T follicular helper cell (primary cell): ENCODE results near the gene ATP9B.
A peak's percentile ranks its signal among the peaks of the same experiment; 100 is the strongest.
"Not testable (repeated sequence)": the region's sequence is repeated elsewhere in the genome, so short reads cannot be mapped to it uniquely, and the experiment has no call there.

Experiments used
- DNase-seq: peaks from one replicate; pipeline ENCODE4 v3.0.0-alpha.2; 2020; ENCODE audit warnings: low read depth

ATP9B gene

DNA sequence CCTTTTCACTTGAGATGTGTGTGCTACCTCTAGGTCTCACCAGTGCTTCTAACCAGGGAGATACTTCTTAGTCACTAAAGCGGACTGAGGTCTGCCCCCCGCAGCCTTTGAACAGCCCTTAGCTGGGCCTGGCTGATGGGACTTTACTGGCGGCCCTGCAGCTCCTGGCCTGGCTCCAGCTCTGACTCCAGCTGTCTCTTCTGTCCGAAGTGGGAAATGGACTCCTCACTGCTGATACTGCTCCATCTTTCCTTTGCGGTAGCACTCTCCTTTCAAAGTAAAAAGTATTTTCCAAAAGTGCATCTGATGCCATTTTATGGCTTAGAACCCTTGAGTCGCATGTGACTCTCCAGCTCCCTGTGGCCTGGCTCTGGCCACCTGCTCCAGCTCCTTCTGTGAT, 64.5 kb downstream of the ATP9B start:
- DNase-seq = no peak

DNA sequence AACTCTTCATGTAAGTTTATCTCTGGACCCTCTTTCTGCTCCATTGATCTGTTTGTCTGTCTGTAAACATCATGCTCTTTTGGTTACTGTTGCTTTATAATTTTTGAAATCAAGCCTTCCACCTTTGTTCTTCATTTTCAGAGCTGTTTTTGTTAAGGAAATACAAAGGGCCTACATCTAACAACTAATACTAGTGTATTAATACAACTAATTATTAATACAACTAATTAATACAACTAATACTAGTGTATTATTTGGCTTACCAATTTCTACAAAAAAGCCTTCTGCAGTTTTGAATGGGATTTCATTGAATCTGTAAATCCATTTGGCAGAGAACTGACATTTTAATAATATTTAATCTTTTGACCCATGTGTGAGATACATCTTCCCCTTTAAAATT, 66.7 kb downstream of the ATP9B start:
- no peak for DNase-seq

DNA sequence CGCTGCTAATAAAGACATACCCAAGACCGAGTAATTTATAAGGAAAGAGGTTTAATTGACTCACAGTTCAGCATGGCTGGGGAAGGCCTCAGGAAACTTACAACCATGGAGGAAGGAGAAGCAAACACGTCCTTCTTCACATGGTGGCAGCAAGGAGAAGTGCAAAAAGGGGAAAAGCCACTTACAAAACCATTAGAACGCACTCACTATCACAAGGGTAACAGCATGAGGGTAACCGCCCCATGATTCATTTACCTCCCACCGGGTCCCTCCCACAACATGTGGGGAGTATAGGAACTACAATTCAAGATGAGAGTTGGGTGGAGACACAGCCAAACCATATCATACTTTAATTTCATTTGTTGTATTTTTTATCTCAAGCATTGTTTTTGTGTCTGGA, 67.5 kb downstream of the ATP9B start:
- no peak for DNase-seq

DNA sequence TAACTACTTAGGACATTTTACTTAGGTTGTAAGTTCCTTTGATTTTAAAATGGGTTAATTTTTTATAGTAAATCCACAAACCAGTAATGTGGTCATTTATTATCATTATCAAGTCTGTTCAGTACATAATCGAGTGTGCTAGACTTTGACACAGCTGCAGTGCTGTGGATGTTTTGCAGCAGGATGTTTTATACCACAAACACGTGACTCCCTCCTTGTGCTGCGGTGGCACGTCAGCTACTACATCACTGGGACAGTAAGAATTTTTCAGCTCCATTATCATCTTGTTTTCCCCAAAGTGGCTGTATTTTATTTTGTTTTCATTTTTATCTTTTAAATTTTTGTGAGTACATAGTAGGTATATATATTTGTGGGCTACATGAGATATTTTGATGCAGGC, 70.0 kb downstream of the ATP9B start:
- peak; percentile 19 for DNase-seq

DNA sequence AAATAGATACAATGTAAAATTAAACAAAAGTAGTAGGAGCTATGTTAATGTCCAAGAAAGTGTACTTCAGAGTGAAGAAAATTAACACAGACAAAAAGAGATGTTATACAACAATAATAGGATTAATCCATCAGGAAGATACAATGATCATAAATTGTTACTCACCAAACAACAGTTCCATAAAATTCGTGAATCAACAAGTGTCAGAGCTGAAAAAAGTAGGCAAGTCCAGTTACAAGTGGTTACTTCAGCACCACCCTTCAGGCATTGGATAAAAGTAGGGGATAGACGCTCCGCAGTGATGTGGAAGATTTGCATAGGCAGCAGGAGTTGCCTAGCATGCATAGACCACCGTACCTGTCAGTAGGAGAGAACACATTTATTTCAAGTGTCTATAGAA, 77.8 kb downstream of the ATP9B start:
- no peak for DNase-seq

DNA sequence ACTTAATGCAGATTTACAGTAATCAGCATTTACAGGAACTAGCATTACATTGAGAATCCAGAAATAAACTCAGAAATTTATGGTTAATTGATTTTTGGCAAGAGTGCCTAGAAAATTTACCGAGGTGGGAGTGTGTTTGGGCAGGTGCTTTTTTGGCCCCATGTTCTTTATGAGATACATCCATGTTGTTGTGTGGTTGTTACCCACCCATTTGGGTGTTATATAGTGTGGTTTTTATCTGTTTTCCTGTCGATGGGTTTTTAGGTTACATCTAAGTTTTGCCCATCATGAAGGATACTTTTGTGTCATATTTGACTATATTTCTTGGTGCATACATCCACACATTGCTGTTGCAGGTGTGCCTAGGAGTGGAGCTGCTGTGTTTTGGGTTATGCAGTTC, 82.0 kb downstream of the ATP9B start:
- DNase-seq = no peak

DNA sequence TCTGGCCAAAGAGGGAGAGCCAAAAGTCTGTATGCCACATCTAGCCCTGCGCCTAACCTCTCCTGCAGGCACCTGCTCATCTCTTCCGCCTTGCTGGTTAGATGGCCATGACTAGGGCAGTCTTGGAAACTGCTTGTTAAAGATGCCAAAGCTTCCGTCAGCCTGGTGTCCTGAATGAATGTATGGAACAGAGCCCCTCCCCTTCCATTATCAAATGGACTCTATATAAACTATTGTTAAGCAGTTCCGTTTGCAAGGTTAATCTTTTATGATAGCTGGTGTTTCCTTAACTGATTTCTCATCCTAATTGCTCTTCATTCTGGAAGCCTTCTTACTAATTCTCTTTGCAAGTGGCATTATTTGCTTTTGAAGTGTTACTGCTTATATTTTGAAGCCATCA, 87.1 kb downstream of the ATP9B start:
- no peak for DNase-seq

DNA sequence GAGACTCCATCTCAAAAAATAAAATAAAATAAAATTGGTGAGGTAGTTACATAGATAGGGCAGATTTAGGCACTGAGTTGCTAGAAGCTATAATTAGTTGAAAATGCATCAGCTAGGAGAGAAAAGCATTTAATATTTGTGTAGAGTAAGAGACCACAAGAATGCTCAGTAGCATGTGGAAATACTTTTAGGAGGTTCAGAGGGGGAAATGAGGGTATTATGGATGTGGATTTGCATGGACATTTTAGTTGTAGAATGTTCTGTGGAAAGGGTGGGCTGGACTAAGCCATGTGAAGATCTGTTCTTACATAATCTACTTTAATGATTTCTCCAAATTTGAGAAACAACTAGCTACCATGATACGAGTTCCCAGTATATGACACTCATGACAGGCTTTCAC, 95.5 kb downstream of the ATP9B start:
- no peak for DNase-seq

DNA sequence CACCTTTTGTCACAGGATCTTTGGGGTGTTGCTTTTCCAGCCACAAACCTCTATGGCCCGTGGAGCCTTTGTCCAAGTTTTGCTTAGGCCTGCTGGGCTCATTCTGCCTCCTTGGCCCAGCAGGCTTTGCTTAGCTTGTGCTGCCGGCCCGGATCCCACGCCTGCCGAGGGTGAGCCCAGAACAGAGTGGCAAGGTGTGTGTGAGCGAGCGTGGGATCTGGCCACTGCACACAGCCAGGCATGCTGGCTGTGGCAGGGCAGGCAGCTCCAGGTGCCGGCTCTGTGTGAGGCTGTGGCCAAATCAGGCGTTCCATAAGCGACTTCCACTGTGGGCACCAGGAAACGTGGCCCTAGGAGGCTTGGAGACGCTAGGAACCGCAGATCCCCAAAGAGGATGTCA, 97.5 kb downstream of the ATP9B start:
- no peak for DNase-seq

DNA sequence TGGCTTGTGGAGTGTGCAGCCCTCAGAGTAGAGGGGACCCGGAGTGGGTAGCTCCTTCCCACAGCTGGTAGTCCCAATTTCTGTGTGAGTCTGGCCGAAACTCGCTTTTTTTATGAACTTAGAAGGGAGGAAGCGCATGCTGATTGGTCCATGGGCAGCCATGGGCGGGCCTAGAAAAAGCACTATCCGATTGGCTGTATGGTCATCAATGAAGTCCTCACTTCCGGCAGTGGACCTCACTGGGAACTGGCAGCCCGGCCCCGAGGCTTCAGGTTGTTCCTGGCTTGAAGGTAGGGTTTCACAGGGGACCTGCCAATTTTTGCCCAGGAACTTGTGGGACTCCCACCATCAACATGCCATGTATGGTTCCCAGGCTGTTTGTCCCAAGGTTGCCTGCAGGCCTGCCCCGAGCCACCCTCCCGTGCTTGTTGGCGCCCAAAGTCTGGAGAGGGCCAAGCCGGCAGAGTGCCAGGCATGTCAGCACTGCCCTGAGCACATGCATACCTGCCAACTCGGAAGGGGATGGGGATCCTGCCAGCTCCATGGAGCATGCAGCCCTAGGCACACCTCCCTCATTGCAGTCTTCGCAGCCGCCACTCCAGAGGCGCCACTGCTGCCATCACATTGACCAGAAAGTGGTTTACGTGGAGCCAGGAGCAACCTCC, 98.5 kb downstream of the ATP9B start:
- DNase-seq = no peak

DNA sequence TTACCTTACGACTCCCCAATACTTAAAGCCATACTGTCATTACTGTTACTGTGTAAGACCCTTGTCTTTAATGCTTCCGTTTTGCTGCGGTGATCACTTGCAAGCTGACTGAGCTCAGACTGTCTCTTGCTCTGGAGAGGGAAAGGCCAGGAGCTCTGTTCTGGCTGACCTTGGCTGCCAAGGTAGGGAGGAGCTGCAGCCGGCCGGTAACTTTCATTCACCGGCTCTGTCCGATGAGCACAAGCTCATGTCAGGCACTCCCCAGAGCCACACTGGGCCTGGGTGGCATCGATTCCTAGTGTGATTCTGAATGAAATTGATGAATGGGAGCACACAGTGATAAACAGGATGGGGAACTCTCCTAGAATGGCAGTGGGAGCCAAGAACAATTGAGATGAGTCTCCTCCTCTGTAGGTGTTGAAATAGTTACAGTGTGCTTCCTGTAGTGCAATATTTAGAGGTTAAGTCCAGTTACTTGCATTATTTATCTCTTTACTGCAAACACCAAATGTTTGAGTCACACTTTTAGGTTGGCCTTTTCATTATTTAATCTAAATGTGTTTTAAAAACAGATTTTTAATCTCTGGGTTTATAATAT, 100.9 kb downstream of the ATP9B start:
- no peak for DNase-seq

DNA sequence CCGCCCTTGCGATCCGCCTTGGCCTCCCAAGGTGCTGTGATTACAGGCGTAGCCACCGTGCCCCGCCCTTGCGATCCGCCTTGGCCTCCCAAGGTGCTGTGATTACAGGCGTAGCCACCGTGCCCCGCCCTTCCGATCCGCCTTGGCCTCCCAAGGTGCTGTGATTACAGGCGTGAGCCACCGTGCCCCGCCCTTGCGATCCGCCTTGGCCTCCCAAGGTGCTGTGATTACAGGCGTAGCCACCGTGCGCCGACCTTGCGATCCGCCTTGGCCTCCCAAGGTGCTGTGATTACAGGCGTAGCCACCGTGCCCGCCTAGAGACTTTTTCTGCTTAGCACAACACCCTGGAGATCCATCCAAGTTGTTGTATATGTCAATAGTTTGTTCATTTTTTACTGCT, 103.1 kb downstream of the ATP9B start:
- DNase-seq = not testable (repeated sequence)

DNA sequence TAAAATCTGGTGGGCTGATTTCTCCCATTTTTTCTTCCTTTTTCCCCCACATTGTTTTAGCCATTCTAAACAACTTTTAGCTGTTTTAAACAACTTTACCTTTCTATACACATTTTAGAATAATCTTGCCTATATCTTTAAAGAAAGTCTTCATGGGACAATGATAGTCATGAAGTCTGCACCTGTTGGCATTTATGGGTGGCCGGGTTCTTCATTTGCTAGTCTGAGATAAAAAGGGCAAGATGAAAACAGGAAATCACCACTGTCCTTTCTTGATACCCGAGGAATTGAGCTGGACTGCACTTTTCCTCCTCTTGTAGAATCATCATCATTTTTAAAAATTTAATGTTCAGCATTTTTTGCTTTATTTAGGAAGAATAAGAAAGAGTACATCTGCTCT, 104.5 kb downstream of the ATP9B start:
- DNase-seq = no peak

DNA sequence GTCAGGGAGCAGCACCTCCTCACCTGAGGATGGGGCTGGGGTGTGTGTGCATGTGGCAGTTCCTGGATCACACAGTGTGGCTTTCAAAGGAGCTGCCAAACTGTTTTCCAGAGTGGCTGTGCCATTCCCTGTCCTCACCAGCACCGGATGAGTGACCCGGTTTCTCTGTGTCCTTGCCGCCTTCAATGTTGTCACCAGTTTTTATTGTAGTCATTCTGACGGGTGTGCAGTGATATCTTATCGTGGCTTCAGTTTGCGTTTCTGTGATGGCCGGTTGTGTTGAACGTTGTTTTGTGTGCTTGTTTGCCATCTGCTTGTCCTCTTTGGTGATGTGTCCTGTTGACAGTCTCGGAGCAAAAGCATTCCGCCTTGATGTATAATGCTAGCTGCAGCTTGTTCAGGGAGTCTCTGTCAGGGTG, 108.9 kb downstream of the ATP9B start:
- DNase-seq = no peak

DNA sequence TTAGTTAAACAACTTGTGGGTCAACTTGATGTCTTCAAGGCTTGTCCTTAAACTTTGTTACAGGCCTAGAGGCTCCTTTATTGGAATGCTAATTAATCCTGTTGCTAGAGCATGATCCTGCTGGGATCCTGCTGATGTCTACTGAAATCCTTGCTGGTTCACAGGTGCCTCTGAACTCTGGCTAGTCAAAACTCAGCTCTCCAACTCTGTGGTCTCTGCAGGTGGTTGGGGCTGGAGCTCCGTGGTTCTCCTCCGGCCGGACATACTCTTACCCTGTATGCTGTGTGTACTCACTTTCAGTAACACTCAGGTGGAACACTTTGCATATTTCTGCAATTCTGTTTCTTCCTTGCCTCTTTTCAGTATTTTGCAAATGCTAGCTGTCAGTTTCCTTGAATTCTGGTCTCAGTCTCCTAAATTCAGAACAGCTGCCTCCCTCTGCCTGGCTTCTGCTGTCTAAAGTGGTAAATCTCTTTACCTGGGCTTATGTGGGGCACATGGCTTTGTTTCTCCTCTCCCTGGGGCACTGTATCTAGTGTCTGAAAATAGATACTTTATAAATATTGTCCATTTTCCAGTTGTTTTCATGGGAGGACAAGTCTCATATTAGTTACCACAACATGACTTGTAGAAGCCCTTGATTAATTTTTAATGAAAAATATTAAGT, 113.0 kb downstream of the ATP9B start:
- DNase-seq = no peak

DNA sequence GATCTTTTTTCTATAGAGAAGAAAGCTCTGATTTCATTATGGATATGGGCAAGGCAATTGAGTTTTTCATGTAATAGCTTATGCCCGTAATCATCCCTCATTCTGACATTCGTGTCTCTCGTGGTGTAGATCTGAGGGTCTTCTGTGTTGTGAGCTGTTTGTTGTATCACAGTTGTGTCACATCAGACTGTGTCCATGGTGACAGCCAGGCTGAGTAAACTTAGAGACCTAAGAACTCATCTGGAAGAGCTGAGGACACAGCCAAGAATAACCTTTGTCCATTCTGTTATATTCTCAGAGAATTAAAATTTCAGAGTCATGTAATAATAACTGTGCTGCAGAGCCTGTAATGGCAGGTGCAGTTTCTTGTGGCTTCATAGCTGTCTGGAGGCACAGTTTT, 116.5 kb downstream of the ATP9B start:
- no peak for DNase-seq

DNA sequence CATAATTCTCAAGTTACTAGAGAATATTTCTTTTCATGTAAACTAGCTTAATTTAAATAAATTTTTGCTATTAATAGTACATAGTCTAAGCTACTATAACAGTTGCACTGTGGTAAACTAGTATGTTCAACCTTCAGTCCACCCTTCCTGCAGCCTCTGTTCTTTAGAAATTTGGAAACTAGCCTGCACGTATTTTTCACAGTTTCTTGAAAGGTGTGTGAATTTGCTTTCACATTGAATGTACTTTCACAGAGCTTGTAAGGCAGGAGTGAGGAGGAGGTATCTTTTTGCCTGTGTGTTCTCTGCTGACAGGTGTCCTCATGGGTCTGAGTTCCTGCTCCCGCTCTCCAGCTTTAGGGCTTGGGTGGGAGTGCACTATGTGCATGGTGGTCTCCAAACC, 117.5 kb downstream of the ATP9B start:
- no peak for DNase-seq

DNA sequence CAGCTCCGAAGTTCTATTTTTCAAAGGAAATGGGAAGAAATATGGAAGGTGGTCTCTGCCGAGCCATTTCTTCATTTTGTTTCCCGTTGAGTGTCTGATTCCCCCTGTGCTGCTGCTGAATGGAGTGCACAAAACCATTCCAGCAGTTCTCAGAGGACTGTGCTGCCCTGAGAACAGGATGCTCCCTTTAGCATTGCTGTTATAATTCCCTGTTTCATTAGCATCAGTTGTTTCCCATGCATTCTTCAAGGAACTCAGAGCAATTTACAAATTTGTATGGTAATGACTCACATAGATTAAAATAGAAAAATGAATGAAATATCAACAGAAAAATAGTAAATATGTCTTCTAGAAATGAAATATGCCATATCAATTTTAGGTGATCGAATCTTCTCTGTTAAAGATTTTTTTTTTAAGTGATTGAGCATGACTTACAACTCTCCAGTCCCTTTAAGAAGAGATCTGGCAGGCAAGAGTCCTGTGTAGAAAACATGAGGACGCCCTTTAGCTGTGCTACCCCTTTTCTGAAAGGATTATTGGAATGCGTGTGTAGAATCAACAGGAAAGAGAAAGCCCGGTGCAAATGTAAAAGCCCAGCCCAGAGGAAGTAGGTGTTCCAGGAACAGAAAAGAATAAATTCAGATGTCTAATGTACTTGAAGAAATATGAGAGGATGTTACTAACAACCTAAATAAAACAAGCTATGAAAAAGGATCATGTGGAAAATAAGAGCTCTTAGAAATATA, 118.5 kb downstream of the ATP9B start:
- DNase-seq = no peak

DNA sequence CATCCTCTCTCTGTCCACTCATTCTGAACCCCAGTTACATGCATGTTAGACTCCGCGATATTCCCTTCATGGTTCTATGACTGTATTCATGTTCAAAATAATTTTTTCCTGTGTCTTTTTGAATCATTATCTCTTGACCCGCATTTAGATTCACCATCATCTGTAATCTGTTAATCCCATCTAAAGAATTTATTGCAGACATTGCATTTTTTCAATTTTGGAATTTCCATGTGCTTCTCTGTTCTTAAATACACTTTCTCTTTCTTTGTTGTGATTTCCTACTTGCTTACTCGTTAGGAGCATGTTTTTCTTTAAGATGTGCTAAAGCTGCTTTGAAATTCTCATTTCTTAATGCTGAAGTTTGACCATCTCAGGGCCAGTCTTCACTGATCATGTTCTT, 122.2 kb downstream of the ATP9B start:
- DNase-seq = no peak

DNA sequence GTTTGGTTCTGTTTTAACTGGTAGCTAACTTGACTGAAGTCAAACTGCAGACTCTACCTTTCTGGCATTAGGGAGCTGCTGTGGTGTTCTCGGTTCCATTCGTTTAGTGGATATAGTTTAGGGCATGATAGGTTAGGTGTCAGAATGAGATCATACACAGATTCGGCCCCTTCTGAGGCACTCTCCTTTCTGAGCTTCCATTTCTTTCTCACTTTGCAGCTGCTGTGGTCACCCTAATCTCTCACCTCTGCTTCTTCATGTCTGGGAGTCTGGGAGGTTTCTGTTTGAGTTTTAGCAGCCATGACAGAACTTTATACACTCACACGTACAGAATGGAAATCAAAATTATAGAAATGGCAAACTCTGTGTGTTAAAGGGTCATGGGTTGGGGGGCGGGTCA, 122.8 kb downstream of the ATP9B start:
- no peak for DNase-seq

DNA sequence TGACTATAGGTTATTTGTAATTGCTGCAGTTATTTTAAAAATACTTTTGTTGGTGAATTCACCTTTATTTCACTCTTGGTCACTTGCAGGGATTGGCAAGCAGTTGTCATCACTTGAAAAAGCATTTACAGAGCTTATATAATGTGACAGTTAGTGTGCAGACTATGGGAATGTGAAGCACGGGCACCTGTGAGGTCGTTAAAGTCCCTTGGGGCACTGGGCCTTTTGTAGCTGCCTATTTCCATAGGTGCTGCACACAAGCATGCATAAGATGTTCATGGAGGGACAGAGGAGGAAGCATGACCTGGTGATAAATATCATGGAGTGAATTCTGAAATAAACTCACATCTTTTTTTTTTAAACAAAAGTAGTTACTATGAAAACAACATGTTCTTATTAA, 124.6 kb downstream of the ATP9B start:
- no peak for DNase-seq

DNA sequence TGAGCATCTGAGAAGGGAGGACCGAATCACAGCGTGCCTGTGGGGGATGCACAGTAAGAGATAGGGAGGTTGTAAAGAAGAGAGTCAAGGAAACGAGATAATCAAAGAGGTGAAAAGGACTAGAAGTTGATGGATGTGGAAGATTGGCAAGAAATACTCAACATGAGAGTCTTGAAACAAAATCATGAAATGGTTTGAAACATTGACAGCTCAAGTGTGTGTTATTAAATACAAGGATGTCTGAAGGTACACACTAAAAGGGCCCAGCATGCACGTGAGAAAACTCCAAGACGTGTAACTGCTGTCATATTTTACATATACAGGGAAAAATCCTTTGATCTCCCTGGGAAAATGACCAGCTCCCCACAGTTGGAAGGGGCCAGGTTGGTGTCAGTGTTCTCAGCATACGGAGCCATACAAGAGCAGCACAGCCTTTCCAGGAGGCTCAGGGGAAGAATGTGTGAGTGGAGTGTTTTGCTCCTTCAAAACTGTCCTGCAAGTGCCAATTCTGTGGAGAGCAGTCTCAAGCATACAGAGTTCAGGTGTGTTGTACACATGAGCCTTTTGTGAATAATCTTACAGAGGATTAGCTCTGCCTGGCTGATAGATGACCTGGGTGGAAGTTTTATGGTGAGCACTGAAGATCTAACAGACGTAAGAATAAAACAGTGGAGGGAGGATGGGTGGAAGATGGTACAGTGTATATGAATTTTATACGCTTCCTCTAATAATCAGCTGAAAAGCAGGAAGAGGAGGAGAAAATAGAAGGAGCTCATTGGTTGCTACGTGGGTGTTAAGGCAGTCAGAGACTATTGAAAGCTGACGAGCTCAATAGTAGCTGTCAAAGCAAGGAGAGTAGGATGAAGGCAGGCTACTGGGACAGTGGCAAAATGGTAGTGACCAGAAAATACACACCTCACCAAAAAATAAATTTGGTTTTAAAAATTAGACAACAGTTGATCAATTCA, 126.8 kb downstream of the ATP9B start:
- DNase-seq = no peak
